Vagina (tissue), 2 donors: ENCODE measurements around the gene HNRNPAB. TPM values are rescaled to one million over a fixed set of nuclear protein-coding genes. Genes with fewer than 3 reads are reported as not detected.

ENCODE experiments used
- DNase-seq, 2 donors: peaks; one replicate each; pipeline ENCODE4 v3.0.0-alpha.2; 2017; ENCODE audit errors: extremely low spot score in 2 of 2
- H3K27ac ChIP-seq: fragments of 200-600 bp; sonication (generic); one replicate; pipeline ENCODE4 v1.5.1; 2019
- H3K27me3 ChIP-seq: fragments of 200-600 bp; sonication (generic); one replicate; pipeline ENCODE4 v1.5.1; 2019
- H3K36me3 ChIP-seq, 2 donors: fragments of 200-600 bp; sonication (generic); one replicate each; pipeline ENCODE4 v1.5.1; 2017 to 2019
- H3K4me1 ChIP-seq: fragments of 200-600 bp; sonication (generic); one replicate; pipeline ENCODE4 v1.5.1; 2019
- H3K4me3 ChIP-seq, 2 donors: fragments of 200-600 bp; sonication (generic); 1 replicate in 1 of 2; 2 replicates in 1 of 2; pipeline ENCODE4 v1.5.1; 2016 to 2019
- H3K9me3 ChIP-seq: fragments of 200-600 bp; sonication (generic); one replicate; pipeline ENCODE4 v1.5.1; 2019
- POLR2A ChIP-seq, 2 donors: fragments of 450-650 bp; IDR thresholded peaks; one replicate each; pipeline ENCODE4 v1.6.1; 2017; ENCODE audit warnings: antibody characterized with exemption in 2 of 2, mild to moderate bottlenecking in 2 of 2, moderate library complexity in 2 of 2
- POLR2AphosphoS5 ChIP-seq, 2 donors: sonication (generic); formaldehyde crosslinking; IDR thresholded peaks; one replicate each; pipeline ENCODE4 v1.9.0; 2017; ENCODE audit warnings: antibody characterized with exemption in 2 of 2, mild to moderate bottlenecking in 2 of 2, low read depth in 1 of 2; ENCODE audit not compliant: insufficient read depth in 1 of 2
- intact Hi-C: fragments of 100-400 bp; cut with DNase I; formaldehyde crosslinking; loops from one replicate; pipeline ENCODE4 v1.15.1; 2023
- total RNA-seq: library from RNA; depleted of rRNA; stranded (reverse); fragments of >200 nt; gene quantifications from one replicate; pipeline ENCODE4 v1.2.3, GENCODE V29; 2016
- TF ChIP-seq, protein P1 (sequence below), 3 experiments: fragments of 450-650 bp in 2 of 3; fragments of 200-600 bp in 1 of 3; sonication (generic) in 1 of 3; IDR thresholded peaks; one replicate each; pipeline ENCODE4 v1.5.1; 2017 to 2019; ENCODE audit warnings: antibody characterized with exemption in 3 of 3, mild to moderate bottlenecking in 2 of 3, moderate library complexity in 2 of 3

HNRNPAB gene
- total RNA-seq, 1 donor from 2014 or later = 92.6 TPM

GRCh38 chr5:178210073-178210535, 5.8 kb downstream of the HNRNPAB start:
- Histone ChIP-seq H3K27ac (no peak overlapping the region), H3K36me3 (peaks cover 4 to 86% of the 10 kb centered on the region in 2 donors), H3K4me3 (no peak overlapping the region), H3K9me3 (no peaks in the 10 kb centered on the region), H3K4me1 (peaks cover 38% of the 10 kb centered on the region), H3K27me3 (no peaks in the 10 kb centered on the region)
- no peak for TF ChIP-seq POLR2A (IDR thresholded peaks at IDR 0.05)
- TF ChIP-seq, protein P1, sequence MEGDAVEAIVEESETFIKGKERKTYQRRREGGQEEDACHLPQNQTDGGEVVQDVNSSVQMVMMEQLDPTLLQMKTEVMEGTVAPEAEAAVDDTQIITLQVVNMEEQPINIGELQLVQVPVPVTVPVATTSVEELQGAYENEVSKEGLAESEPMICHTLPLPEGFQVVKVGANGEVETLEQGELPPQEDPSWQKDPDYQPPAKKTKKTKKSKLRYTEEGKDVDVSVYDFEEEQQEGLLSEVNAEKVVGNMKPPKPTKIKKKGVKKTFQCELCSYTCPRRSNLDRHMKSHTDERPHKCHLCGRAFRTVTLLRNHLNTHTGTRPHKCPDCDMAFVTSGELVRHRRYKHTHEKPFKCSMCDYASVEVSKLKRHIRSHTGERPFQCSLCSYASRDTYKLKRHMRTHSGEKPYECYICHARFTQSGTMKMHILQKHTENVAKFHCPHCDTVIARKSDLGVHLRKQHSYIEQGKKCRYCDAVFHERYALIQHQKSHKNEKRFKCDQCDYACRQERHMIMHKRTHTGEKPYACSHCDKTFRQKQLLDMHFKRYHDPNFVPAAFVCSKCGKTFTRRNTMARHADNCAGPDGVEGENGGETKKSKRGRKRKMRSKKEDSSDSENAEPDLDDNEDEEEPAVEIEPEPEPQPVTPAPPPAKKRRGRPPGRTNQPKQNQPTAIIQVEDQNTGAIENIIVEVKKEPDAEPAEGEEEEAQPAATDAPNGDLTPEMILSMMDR (IDR thresholded peaks at IDR 0.05) = no peak
- no peak for TF ChIP-seq POLR2AphosphoS5 (IDR thresholded peaks at IDR 0.05; ENCODE audit: insufficient read depth in 1 of 2, low read depth in 1 of 2)
- no peak for DNase-seq
- intact Hi-C loops = no loop called here

GRCh38 chr5:178210686-178211085, 6.4 kb downstream of the HNRNPAB start:
- H3K4me1 ChIP-seq = peaks cover 40% of the 10 kb centered on the region

DNA sequence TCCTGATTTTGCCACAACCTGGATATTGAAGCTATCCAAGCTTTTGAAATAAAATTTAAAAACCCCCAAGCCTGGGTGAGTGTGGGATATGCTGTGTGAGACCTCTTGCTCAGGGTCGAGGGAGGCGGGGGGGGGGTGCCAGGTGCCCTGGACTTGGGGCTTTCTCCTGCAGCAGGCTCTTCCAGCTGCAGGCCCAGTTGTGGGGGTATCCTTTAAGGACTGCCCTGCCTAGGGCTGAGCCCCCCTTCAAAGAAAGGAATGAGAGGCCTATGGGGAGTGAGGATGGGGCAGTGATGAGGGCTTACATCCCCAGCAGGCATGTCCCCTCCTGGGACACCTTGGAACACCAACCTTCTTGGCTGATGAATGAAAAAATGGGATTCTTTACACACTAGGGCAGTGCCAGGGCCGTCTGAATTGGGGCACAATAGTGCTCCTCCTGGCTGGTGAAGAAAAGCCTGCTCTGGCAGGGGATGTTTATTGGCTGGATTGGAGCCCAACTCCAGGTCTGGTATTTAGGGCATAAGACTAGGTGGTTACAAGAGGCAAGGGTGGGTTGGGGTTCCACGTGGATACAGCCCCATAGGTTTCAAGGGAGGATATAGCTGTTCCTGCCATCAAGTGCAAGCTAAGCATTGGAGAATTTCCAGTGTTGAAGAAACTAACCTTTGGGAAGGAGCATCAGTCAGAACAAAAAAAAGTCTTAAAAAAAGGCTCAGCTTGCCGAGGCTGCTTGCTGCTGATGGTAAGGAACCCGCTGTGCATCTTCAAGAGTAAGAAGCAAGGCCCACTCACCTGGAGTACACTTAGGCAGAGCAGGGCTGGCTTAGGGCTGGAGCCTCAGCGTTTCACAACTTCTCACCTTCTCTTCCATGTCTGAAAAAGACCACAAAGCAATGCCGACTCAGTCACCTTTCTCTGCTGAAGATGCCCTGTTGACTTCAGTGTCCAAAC, 7.0 kb downstream of the HNRNPAB start:
- H3K27me3 ChIP-seq = no peaks in the 10 kb centered on the region
- TF ChIP-seq, protein P1 (IDR thresholded peaks at IDR 0.05) = no peak
- H3K36me3 ChIP-seq = peaks cover 4 to 96% of the 10 kb centered on the region in 2 donors
- DNase-seq = no peak
- no peak overlapping the region for H3K27ac ChIP-seq
- no peak overlapping the region for H3K4me3 ChIP-seq
- H3K4me1 ChIP-seq = peaks cover 33% of the 10 kb centered on the region
- no peaks in the 10 kb centered on the region for H3K9me3 ChIP-seq
- intact Hi-C loops = no loop called here

More at GRCh38 chr5:178210686-178211085, 6.4 kb downstream of the HNRNPAB start:
- Histone ChIP-seq H3K27me3 (no peaks in the 10 kb centered on the region), H3K9me3 (no peaks in the 10 kb centered on the region), H3K36me3 (peaks cover 4 to 91% of the 10 kb centered on the region in 2 donors), H3K27ac (no peak overlapping the region), H3K4me3 (no peak overlapping the region)
- intact Hi-C loops = no loop called here
- TF ChIP-seq POLR2A (IDR thresholded peaks at IDR 0.05) (no peak), POLR2AphosphoS5 (IDR thresholded peaks at IDR 0.05; ENCODE audit: insufficient read depth in 1 of 2, low read depth in 1 of 2) (no peak)
- TF ChIP-seq, protein P1 (IDR thresholded peaks at IDR 0.05) = no peak
- no peak for DNase-seq

DNA sequence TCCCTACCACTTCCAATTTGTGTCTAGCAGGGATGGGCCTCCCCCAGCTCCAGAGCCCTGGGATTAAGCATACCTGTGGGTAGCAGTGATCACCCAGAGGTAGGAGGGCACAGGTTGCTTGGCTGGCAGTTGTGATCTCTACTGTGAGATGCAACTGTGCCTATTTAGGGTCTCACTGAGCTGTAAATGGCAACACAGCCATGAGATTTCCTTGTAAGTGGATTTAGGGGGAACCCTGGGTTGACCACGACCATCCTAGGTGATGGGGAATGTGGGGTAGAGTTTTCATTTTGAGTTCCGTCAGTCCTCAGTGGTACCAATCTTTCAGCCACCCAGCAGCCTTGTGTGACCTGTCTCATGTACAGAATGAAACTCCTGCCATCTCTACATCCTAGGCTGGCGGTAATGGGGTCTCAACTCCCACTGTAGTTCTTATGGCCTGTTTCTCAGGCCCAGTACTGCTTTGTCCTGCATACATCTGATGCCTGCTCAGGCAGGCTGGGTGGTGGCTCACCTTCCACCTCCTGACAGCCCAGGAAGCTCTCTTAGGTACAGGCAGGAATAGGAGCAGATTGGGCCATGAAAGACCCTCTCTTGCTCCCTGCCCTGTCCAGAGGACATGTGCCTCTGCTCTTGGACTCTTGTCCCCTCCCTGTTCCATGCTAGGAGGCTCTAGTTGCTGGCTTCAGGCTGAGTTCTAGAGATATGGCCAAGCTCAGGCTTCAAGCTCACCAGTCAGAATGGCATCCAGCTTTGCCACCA, 8.1 kb downstream of the HNRNPAB start:
- no peak for DNase-seq
- Histone ChIP-seq H3K4me3 (no peak overlapping the region), H3K27ac (no peak overlapping the region), H3K27me3 (no peaks in the 10 kb centered on the region), H3K9me3 (no peaks in the 10 kb centered on the region), H3K4me1 (peaks cover 22% of the 10 kb centered on the region), H3K36me3 (peaks cover 4 to 88% of the 10 kb centered on the region in 2 donors)
- intact Hi-C loops = no loop called here
- TF ChIP-seq POLR2A (IDR thresholded peaks at IDR 0.05) = no peak
- TF ChIP-seq POLR2AphosphoS5 (IDR thresholded peaks at IDR 0.05; ENCODE audit: insufficient read depth in 1 of 2, low read depth in 1 of 2) = no peak
- TF ChIP-seq, protein P1 (IDR thresholded peaks at IDR 0.05) = no peak
